Measurements from ENCODE around the gene COQ5.
A peak's percentile ranks its signal among the peaks of the same experiment; 100 is the strongest.

The COQ5 gene

GRCh38 chr12:120468325-120468820 is 60.6 kb downstream of the COQ5 start:
- TF ChIP-seq SIN3A (IDR thresholded peaks at IDR 0.05; ENCODE audit: borderline replicate concordance, insufficient read depth, low read length) (peak; percentile 73; the same call in 1 of the 2 replicates), FOXP2 (optimal IDR thresholded peaks at IDR 0.05; ENCODE audit: borderline replicate concordance, extremely low read depth, extremely low read length, insufficient read depth) (no peak), REST (IDR thresholded peaks at IDR 0.05; ENCODE audit: insufficient read depth in 1 of 2, low read depth in 2 of 2, low read length in 2 of 2) (no peak), TAF1 (IDR thresholded peaks at IDR 0.05; ENCODE audit: borderline replicate concordance, insufficient read depth, low read length) (0 out of 2 replicates have a peak, but pooled peaks have one; percentile 40), POLR2AphosphoS5 (IDR thresholded peaks at IDR 0.05; ENCODE audit: low read depth, low read length) (no peak; the same call in 1 of the 2 replicates)

- TF ChIP-seq TAF1 (IDR thresholded peaks at IDR 0.05; ENCODE audit: borderline replicate concordance, insufficient read depth, low read length) (no peak), REST (IDR thresholded peaks at IDR 0.05; ENCODE audit: insufficient read depth in 1 of 2, low read depth in 2 of 2, low read length in 2 of 2) (no peak), POLR2AphosphoS5 (IDR thresholded peaks at IDR 0.05; ENCODE audit: low read depth, low read length) (no peak), SIN3A (IDR thresholded peaks at IDR 0.05; ENCODE audit: borderline replicate concordance, insufficient read depth, low read length) (no peak), FOXP2 (optimal IDR thresholded peaks at IDR 0.05; ENCODE audit: borderline replicate concordance, extremely low read depth, extremely low read length, insufficient read depth) (no peak)
These were observed 61.5 kb downstream of the COQ5 start for GRCh38 chr12:120467439-120467838.

- no peak for TF ChIP-seq FOXP2 (optimal IDR thresholded peaks at IDR 0.05; ENCODE audit: borderline replicate concordance, extremely low read depth, extremely low read length, insufficient read depth)
- no peak for TF ChIP-seq SIN3A (IDR thresholded peaks at IDR 0.05; ENCODE audit: borderline replicate concordance, insufficient read depth, low read length)
- TF ChIP-seq REST (IDR thresholded peaks at IDR 0.05; ENCODE audit: insufficient read depth in 1 of 2, low read depth in 2 of 2, low read length in 2 of 2) = no peak
- TF ChIP-seq POLR2AphosphoS5 (IDR thresholded peaks at IDR 0.05; ENCODE audit: low read depth, low read length) = no peak
- TF ChIP-seq TAF1 (IDR thresholded peaks at IDR 0.05; ENCODE audit: borderline replicate concordance, insufficient read depth, low read length) = no peak
These were observed 62.2 kb downstream of the COQ5 start for GRCh38 chr12:120466560-120467315.

GRCh38 chr12:120465756-120466155 is 63.2 kb downstream of the COQ5 start:
- TF ChIP-seq TAF1 (IDR thresholded peaks at IDR 0.05; ENCODE audit: borderline replicate concordance, insufficient read depth, low read length) (no peak), POLR2AphosphoS5 (IDR thresholded peaks at IDR 0.05; ENCODE audit: low read depth, low read length) (no peak), FOXP2 (optimal IDR thresholded peaks at IDR 0.05; ENCODE audit: borderline replicate concordance, extremely low read depth, extremely low read length, insufficient read depth) (no peak), REST (IDR thresholded peaks at IDR 0.05; ENCODE audit: insufficient read depth in 1 of 2, low read depth in 2 of 2, low read length in 2 of 2) (no peak), SIN3A (IDR thresholded peaks at IDR 0.05; ENCODE audit: borderline replicate concordance, insufficient read depth, low read length) (no peak)

Measured in PFSK-1 (cell line).